OCI-LY7 (cell line): ENCODE results near the gene VOPP1. TPM values are rescaled to one million over a fixed set of nuclear protein-coding genes. Genes with fewer than 3 reads are reported as not detected.

Experiments
- BruUV-seq: library from RNA; stranded (reverse); fragments of 400-500 nt; replicated peaks from 2 replicates; lab custom pipeline; 2021; lab: Mats Ljungman, UMichigan
- CTCF ChIA-PET: fragments of 300-600 bp; sonication (Branson Sonifier 250); formaldehyde crosslinking; loops from one replicate; lab custom pipeline; 2022; ENCODE audit warnings: antibody characterized with exemption; ENCODE audit not compliant: unreplicated experiment; lab: Charles Lee
- POLR2A ChIA-PET: fragments of 300-600 bp; sonication (Branson Sonifier 250); formaldehyde crosslinking; loops from one replicate; lab custom pipeline; 2022; ENCODE audit warnings: antibody characterized with exemption; lab: Charles Lee
- DNase-seq: peaks from one replicate; pipeline ENCODE4 v3.0.0-alpha.2; 2015; ENCODE audit warnings: low spot score
- H2AFZ ChIP-seq: fragments of 200-600 bp; sonication (generic), shearing (Covaris generic); 2 replicates; pipeline ENCODE4 v1.6.1; 2014; ENCODE audit warnings: mild to moderate bottlenecking, antibody characterized with exemption, low read length, moderate library complexity
- H3K27ac ChIP-seq: fragments of 200-600 bp; sonication (generic); 2 replicates; pipeline ENCODE4 v1.5.1; 2014; ENCODE audit warnings: mixed run types, low read depth, mild to moderate bottlenecking, moderate library complexity, low read length, inconsistent platforms; ENCODE audit not compliant: poor library complexity, severe bottlenecking
- H3K36me3 ChIP-seq: fragments of 200-600 bp; sonication (generic); 2 replicates; pipeline ENCODE4 v1.6.1; 2014; ENCODE audit warnings: mild to moderate bottlenecking, antibody characterized with exemption, low read length, moderate library complexity, mixed read lengths; ENCODE audit not compliant: insufficient read depth
- H3K4me1 ChIP-seq: fragments of 200-600 bp; sonication (generic); 2 replicates; pipeline ENCODE4 v1.5.1; 2014; ENCODE audit warnings: mild to moderate bottlenecking, low read length; ENCODE audit not compliant: insufficient read depth, poor library complexity, severe bottlenecking
- H3K4me2 ChIP-seq: fragments of 200-600 bp; sonication (generic); 2 replicates; pipeline ENCODE4 v1.6.1; 2014; ENCODE audit warnings: mild to moderate bottlenecking, low read length
- H3K4me3 ChIP-seq: fragments of 200-600 bp; sonication (generic); 2 replicates; pipeline ENCODE4 v1.5.1; 2014; ENCODE audit warnings: mild to moderate bottlenecking, low read depth, low read length; ENCODE audit not compliant: poor library complexity, severe bottlenecking
- H3K79me2 ChIP-seq: fragments of 200-600 bp; sonication (generic); 2 replicates; pipeline ENCODE4 v1.6.1; 2016; ENCODE audit warnings: low read depth, mild to moderate bottlenecking, low read length, moderate library complexity, mixed read lengths; ENCODE audit not compliant: insufficient read depth
- H3K9me2 ChIP-seq: fragments of 200-600 bp; sonication (generic); 2 replicates; pipeline ENCODE4 v1.6.1; 2016; ENCODE audit warnings: mild to moderate bottlenecking, low read length, mixed read lengths; ENCODE audit not compliant: insufficient read depth
- H3K9me3 ChIP-seq: fragments of 200-600 bp; sonication (generic); 2 replicates; pipeline ENCODE4 v1.6.1; 2014; ENCODE audit warnings: mild to moderate bottlenecking, mixed run types, low read length, mixed read lengths
- H4K20me1 ChIP-seq: fragments of 200-600 bp; sonication (generic); 2 replicates; pipeline ENCODE4 v1.6.1; 2014; ENCODE audit warnings: mild to moderate bottlenecking, antibody characterized with exemption, low read length, moderate library complexity, mixed read lengths; ENCODE audit not compliant: insufficient read depth
- CTCF ChIP-seq: fragments of 200-600 bp; sonication (generic); conservative IDR thresholded peaks from 2 replicates; pipeline ENCODE4 v1.5.1; 2014; ENCODE audit warnings: mild to moderate bottlenecking, antibody characterized with exemption, low read length, moderate library complexity, mixed read lengths
- EZH2phosphoT487 ChIP-seq: fragments of 200-600 bp; sonication (generic); IDR thresholded peaks from 2 replicates; pipeline ENCODE4 v1.6.1; 2018; ENCODE audit warnings: low read depth, borderline replicate concordance, mild to moderate bottlenecking, mixed run types, antibody characterized with exemption, low read length, moderate library complexity, mixed read lengths
- intact Hi-C: fragments of 100-400 bp; cut with micrococcal nuclease; formaldehyde crosslinking; loops from one replicate; pipeline ENCODE4 v1.10.0; 2022; ENCODE audit not compliant: unreplicated experiment
- total RNA-seq, 2 experiments: library from RNA; depleted of rRNA in 1 of 2; stranded (reverse); fragments of >200 nt in 1 of 2; shearing (Covaris generic) in 1 of 2; gene quantifications; 2 replicates each; pipeline ENCODE4 v1.2.3, GENCODE V29; 2014 to 2022

The VOPP1 gene
- total RNA-seq, 2 experiments from 2014 or later, result 68.8 to 72.1 TPM

GRCh38 chr7:55516409-55516808, 55.9 kb downstream of the VOPP1 start:
- ChIA-PET POLR2A (interaction anchor here (0.6 to 2.0 kb wide), 12 partner anchors 8 to 917 kb away, joined by 3 to 8 read pairs (median 4); no protein-coding TSS in a partner anchor), CTCF (interaction anchor here (1.0 to 1.5 kb wide), 3 partner anchors 10 to 48 kb away, joined by 3 to 4 read pairs (median 4); no protein-coding TSS in a partner anchor)
- peak overlapping the region; percentile 65 for H3K27ac ChIP-seq
- H3K4me3 ChIP-seq, result peak overlapping the region; percentile 38
- no peaks in the 10 kb centered on the region for H3K9me3 ChIP-seq
- intact Hi-C loops, result no loop called here
- peaks cover 66% of the 10 kb centered on the region for H3K36me3 ChIP-seq
- H3K4me1 ChIP-seq, result peaks cover 67% of the 10 kb centered on the region
- no TSS peak for BruUV-seq
- no peaks in the 10 kb centered on the region for H3K79me2 ChIP-seq
- no peaks in the 10 kb centered on the region for H3K9me2 ChIP-seq
- no peaks in the 10 kb centered on the region; the same call in 1 of the 2 replicates for H4K20me1 ChIP-seq
- TF ChIP-seq EZH2phosphoT487, result no peak
- no peak for TF ChIP-seq CTCF
- H2AFZ ChIP-seq, result no peak overlapping the region
- peak; percentile 31 for DNase-seq
- peak overlapping the region; percentile 73 for H3K4me2 ChIP-seq

GRCh38 chr7:55515569-55516279, 56.6 kb downstream of the VOPP1 start:
- BruUV-seq, result no TSS peak
- Histone ChIP-seq H3K9me3 (no peaks in the 10 kb centered on the region), H3K4me1 (peaks cover 74% of the 10 kb centered on the region), H3K4me2 (peak overlapping the region; percentile 73), H4K20me1 (no peaks in the 10 kb centered on the region), H3K4me3 (peak overlapping the region; percentile 38), H3K79me2 (no peaks in the 10 kb centered on the region), H2AFZ (no peak overlapping the region), H3K27ac (peak overlapping the region; percentile 65), H3K9me2 (no peaks in the 10 kb centered on the region), H3K36me3 (peaks cover 61% of the 10 kb centered on the region)
- intact Hi-C loops, result no loop called here
- peak; percentile 58 for DNase-seq
- ChIA-PET POLR2A (interaction anchor here (0.6 to 2.0 kb wide), 12 partner anchors 9 to 916 kb away, joined by 3 to 8 read pairs (median 4); no protein-coding TSS in a partner anchor), CTCF (interaction anchor here (1.0 to 1.5 kb wide), 3 partner anchors 11 to 49 kb away, joined by 3 to 4 read pairs (median 4); no protein-coding TSS in a partner anchor)
- TF ChIP-seq CTCF (no peak), EZH2phosphoT487 (no peak)
